HG02885 (cell line): ENCODE measurements around the gene PNCK.

Source experiments
- ATAC-seq: cut with Tn5 transposase; IDR thresholded peaks from one replicate; pipeline ENCODE4 v1.9.1; 2021; ENCODE audit warnings: mild to moderate bottlenecking; ENCODE audit not compliant: unreplicated experiment, poor library complexity

Gene PNCK

DNA sequence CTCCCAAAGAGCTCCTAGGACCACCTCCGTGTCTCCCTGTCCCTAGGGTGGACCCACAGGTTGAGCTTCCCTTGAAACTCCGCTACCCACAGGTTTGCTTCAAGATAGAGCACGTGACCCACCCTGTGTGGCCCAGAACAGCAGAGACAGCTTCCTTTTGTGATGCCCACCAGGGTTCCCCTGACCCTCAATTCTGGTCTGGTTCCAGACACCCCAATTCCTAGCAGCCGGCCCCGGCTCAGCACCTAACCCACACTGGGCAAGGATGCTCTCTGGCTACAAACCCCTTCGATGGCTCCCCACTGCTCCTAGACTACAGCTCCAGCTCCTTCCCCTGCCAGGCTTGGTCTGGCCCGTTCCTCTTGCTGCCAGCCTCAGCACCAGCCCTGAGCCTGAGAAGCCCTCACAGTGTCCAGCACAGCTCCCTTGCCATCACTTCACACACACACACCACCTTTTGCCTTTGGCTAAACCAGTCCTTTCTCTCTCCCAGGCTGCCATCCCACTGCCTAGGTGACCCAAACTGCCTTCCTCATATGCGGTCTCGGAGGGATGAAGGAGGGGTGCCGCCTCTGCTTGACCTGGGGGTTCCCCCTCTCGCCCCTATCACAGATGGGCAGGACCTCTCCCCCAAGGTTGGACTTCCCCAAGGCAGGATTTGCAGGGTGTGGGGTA is 6.2 kb downstream of the PNCK start:
- ATAC-seq: no peak

GRCh38 chrX:153665726-153666306 is 7.8 kb downstream of the PNCK start:
- ATAC-seq: no peak

GRCh38 chrX:153662266-153662665 is 11.3 kb downstream of the PNCK start:
- ATAC-seq: no peak

GRCh38 chrX:153659268-153659667 is 14.3 kb downstream of the PNCK start:
- ATAC-seq: no peak

DNA sequence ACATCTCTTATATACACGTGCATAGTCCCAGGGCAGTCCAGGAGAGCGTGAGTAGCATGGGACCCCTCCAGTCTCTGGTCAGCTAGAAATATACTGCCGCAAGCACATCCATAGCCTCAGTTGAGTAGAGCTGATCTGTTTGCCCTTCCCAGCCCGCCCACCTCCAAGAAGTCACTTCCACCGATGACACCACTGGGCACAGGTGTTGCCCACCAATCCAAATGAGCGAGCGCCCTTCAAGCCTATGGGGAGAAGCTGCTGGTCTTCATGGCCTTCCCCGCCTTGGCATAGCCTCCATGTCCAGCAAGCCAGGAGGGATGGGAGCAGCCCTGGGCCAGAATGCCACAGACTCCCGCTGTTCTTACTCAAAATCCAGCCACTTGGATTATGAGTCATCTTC is 16.5 kb downstream of the PNCK start:
- no peak for ATAC-seq

- no peak for ATAC-seq
Observed at GRCh38 chrX:153653556-153653955, 20.1 kb downstream of the PNCK start.

GRCh38 chrX:153651540-153652079 is 22.0 kb downstream of the PNCK start:
- peak; percentile 62 for ATAC-seq

DNA sequence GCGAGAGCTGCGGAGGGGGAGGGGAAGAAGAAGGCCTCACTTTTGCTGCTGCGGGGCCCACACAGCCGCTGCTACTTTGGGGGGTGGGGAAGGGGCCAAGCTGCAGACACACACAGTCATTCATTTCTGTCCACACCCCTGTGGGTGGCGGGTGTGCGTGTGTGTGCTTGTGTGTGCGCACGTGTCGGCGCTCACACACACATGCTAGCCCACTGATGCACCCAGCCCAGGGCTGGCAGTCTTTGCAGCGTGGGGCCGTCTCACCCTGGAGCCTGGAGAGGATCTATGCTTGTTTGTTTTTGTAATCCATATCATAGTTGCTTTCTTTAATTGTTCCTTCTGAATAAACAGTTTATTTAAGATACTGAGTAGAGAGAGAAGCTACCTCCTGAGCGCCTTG is 22.7 kb downstream of the PNCK start:
- no peak for ATAC-seq

DNA sequence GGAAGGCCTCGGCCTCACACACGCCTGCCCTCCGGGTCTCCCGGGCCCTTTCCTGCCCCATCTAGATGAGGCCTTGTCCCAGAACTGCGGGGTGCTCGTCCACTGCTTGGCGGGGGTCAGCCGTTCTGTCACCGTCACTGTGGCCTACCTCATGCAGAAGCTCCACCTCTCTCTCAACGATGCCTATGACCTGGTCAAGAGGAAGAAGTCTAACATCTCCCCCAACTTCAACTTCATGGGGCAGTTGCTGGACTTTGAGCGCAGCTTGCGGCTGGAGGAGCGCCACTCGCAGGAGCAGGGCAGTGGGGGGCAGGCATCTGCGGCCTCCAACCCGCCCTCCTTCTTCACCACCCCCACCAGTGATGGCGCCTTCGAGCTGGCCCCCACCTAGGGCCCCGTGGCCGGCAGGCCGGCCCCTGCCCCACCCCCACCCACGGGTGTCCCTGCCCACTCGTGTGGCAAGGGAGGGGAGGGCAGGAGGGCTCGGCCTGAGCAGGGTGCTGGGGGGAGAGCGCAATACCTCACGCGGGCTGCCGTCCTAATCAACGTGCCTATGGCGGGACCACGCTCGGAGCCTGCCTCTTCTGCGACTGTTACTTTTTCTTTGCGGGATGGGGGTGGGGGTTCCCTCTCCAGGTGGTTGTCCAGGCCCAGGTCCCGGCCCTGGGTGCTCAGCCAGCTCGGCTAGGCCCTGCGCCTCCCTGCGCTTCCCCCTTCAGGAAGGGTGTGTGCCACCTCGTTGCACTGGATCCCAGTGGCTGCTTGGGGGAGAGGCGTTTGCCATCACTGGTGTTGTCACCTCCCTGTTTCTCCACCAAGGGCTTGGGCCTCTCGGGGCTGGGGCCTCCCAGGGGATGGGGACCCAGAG is 23.5 kb downstream of the PNCK start:
- no peak for ATAC-seq

DNA sequence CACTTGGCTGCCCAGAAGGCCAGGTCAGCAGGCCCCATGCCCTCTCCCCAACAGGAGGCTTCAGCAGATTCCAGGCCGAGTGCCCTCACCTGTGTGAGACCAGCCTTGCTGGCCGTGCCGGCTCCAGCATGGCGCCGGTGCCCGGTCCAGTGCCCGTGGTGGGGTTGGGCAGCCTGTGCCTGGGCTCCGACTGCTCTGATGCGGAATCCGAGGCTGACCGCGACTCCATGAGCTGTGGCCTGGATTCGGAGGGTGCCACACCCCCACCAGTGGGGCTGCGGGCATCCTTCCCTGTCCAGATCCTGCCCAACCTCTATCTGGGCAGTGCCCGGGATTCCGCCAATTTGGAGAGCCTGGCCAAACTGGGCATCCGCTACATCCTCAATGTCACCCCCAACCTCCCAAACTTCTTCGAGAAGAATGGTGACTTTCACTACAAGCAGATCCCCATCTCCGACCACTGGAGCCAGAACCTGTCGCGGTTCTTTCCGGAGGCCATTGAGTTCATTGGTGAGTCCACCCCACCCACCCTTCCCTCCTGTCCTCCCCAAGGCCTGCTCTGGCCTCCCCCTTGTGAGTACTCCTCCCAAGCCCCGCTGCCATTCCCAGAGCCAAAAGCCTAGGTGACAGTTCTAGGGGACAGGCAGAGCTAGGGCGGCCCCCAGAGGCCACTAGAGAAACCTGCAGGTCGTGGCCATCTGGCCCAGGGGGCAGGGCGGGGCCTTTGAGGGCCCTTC is 24.3 kb downstream of the PNCK start:
- ATAC-seq: peak; percentile 62

DNA sequence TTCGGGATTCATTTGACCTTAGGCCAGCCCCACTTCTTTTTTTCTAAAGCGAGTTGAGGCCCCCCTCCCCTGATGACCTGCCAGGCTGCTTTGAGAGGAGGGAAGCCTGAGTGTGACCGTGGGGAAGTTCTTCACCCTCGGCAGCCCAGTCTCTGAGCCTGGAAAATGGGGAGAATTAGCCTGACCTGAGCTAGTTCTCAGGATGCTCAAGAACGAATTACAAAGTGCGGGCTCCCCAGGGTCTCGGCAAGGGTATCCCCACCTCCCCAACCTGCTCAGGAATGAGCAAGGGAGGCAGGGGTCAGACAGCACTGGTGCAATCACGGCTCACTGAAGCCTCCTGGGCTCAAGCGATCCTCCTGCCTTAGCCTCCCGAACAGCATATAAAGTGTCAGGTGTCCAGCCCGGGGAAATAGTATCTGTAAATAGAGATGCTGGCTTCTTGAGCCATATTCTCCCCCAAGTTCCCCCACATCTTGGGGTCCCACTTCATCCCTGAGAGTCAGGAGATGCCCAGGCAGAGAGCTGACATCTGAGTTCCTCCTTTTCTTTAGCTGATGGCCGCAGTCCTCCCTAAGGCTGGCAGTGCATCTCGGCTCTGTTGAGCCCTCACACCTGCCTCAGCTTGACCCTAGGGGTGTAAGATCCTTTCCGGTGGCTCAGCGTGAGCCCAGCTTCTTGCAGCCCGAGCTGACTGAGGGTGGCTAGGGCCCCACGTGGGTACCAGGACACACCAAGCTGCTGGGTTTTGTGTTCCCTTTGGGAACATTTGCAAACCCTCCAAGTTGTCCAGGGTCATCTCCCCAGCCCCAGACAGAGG is 25.0 kb downstream of the PNCK start:
- ATAC-seq: no peak

DNA sequence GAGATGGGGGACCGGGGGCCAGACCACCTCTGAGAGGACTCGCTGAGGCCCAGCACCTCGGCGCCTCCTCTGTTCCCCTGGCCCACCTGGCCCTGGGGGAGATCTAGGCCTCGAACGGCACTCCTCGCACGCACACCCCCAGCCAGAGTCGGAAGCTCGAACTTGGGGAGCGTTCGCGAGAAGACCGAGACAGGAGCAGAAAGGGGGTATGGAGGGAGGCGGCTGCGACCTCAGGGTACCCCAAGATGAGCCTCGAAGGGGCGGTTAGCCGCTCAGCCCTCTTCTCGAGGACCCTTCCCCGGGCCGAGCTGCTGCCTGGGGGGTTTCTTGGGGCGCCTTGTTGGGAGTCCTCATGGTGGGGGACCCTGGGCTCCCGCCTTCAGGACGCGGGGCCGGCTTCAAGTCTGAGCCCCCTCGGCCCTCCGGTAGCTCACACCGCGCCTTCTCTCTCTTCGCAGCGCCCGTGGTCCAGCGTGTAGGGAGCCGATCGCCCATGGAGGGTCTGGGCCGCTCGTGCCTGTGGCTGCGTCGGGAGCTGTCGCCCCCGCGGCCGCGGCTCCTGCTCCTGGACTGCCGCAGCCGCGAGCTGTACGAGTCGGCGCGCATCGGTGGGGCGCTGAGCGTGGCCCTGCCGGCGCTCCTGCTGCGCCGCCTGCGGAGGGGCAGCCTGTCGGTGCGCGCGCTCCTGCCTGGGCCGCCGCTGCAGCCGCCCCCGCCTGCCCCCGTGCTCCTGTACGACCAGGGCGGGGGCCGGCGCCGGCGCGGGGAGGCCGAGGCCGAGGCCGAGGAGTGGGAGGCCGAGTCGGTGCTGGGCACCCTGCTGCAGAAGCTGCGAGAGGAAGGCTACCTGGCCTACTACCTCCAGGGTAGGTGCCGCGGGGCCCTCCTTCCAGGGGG is 25.9 kb downstream of the PNCK start:
- ATAC-seq: no peak

- ATAC-seq: no peak
Observed at GRCh38 chrX:153646620-153647373, 26.8 kb downstream of the PNCK start, which contains the start of gene DUSP9. Gene DUSP9, plus strand, starts transcription at chrX:153647203. Its CDS starts 751 bp downstream, at chrX:153647954.

- no peak for ATAC-seq
Observed at GRCh38 chrX:153645921-153646488, 27.6 kb downstream of the PNCK start.

GRCh38 chrX:153645151-153645550 is 28.5 kb downstream of the PNCK start:
- ATAC-seq: no peak

DNA sequence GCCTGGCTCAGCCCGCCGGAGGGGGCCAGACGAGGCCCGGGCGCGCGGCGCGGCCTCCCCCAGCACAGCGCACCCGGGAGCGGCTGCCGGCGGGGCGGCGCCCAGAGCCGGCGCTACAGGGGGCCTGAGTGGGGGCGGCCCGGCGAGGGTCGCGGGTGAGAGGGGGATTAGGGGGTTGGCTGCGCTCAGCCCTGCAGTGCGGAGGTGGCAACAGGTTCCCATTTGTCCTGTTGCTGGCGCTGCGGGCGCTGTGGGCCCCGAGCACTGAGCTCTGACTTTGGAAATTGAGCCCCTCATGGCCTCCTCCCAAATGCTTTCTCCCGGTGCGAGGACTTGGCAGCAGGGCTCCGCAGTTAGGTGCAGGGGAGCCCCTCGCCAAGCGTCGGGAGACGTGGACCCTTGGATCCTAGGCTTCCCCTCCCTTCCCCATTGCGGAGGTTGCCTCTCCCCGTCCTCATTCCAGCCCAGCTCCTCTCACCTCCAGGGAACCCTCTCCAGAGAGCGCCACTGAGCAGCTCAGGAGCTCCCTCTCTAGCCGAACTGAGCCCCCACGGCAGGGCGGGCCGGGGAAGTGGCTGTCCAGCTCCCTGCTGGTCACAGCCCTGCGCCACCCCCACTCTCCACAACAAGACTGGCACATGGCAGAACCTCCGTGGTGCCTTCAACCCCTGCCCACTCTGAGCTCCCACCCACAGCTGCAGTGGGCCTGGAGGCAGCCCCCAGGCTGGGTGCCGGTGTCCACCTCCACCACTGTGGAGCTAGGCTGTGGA is 29.1 kb downstream of the PNCK start:
- ATAC-seq: no peak
